ENCODE results near the gene DDX4.
"Not testable (repeated sequence)": the region's sequence is repeated elsewhere in the genome, so short reads cannot be mapped to it uniquely, and the experiment has no call there.

DDX4 gene

DNA sequence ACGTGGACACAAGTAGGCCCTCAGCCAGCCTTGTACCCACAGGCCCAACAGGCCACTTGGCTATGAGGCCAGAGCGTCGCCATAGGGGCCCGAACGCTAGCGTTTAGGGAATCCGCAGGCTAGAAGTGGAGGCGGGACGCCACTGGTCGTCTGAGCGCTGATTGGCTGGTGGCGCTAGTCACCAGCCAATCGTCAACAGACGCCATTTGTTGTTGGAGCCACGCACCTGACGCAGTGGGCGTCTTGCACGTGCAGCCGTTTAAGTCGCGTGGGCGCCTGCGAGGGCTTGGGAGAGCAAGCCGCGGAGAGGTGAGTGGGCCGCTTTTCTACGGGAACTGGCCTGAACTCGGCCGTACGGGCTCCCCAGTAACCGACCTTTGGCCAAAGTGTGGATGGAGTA lies at the start of gene DDX4:
TSS of gene DDX4 (plus strand) at position 269 of the 400 bp plus-strand sequence. CDS start 903 bp downstream, outside the sequence.
- no peak for DNase-seq

GRCh38 chr5:55691265-55692105 lies 46.4 kb upstream of the DDX4 start:
- DNase-seq, result no peak

DNA sequence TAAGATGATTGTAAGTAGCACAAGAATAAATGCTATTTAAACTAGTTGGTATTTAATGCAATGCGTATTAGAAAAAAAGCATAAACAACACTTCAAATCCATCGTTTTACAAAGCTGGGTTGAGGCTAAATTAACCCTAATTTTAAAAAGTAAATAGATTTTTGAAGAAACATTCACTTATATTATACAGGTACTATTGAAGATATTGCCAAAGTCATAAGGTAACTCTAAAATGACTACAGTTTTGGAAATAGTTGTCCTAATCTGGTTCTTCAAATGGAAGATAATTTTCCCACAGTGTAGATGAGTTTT lies 45.8 kb upstream of the DDX4 start:
- DNase-seq, result no peak

DNA sequence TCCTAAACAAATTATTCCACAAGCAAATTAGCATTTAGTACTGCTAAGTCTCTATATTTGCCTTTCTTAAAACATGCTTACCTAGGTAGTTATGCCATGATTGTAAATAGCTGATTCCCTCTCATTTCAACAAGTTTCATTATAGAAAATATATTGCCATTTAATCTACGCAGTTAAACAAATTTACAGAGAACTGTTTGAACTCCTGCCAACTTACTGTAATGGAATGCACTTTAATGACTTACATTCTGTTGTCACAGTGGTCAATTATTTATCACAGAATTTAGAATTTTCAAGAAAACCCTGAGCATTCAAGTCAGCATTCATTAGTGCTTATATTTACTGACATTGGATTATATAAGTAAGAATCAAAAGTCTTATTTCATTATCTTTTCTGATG lies 45.4 kb upstream of the DDX4 start:
- DNase-seq, result no peak

- DNase-seq, result no peak
Observed at GRCh38 chr5:55694152-55694830, 43.6 kb upstream of the DDX4 start.

DNA sequence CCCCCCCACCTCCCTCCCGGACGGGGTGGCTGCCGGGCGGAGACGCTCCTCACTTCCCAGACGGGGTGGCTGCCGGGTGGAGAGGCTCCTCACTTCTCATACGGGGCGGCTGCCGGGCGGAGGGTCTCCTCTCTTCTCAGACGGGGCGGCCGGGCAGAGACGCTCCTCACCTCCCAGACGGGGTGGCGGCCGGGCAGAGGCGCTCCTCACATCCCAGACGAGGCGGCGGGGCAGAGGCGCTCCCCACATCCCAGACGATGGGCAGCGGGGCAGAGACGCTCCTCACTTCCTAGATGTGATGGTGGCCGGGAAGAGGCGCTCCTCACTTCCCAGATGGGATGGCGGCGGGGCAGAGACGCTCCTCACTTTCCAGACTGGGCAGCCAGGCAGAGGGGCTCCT lies 41.2 kb upstream of the DDX4 start:
- DNase-seq, result not testable (repeated sequence)

DNA sequence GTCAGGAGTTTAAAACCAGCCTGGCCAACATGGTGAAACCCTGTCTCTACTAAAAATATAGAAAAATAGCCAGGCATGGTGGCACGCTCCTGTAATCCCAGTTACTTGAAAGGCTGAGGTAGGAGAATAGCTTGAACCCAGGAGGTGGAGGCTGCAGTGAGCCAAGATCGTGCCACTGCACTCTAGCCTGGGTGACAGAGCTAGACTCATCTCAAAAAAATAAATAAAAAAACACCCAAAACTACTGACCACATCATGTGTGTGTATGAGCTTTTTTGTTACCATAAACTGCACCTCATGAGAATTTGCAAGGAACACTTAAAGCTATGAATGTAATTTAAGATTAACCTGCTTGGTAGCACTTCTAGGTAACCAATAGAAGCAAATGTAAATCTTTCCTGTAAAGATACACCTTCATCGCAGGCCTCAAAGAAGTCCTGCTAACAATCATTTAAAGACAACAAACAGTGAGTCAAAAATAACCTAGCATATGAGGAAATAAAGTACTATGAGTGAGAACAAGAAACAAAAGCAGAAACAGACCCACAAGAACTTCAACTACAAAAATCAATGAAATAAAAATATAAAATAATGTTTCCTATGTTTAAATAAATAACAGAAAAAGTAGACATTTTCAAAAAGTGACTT lies 38.7 kb upstream of the DDX4 start:
- DNase-seq, result no peak

- DNase-seq, result no peak
Observed at GRCh38 chr5:55700745-55701144, 37.1 kb upstream of the DDX4 start.

DNA sequence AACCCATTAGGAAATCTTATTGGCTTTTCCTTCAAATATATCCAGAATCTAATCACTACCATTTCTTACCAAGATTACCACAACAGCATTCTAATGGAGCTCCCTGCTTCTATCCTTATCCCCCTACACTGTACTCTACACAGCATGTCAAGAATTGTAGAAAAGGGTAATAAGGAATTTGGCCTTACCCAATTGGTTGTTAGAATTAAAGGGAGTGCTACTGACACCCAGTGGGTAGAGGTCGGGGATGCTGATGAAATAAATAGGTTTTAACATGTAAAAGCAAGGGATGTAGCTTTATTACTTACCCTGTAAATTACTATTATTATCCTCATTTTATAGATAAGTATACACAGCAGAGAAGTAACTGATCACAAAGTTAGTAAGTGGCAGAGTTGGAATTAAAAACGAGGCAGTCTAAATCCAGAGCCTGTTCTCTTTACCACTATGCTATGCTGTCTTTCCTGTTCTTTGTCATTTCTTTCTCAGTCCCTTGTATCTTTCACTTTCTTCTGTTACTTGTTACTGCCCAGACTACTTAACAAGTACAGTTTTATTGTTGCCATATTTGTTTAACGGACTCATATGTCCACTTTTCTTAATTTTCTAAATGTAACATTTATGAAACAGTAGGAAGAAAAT lies 36.3 kb upstream of the DDX4 start:
- DNase-seq, result no peak

DNA sequence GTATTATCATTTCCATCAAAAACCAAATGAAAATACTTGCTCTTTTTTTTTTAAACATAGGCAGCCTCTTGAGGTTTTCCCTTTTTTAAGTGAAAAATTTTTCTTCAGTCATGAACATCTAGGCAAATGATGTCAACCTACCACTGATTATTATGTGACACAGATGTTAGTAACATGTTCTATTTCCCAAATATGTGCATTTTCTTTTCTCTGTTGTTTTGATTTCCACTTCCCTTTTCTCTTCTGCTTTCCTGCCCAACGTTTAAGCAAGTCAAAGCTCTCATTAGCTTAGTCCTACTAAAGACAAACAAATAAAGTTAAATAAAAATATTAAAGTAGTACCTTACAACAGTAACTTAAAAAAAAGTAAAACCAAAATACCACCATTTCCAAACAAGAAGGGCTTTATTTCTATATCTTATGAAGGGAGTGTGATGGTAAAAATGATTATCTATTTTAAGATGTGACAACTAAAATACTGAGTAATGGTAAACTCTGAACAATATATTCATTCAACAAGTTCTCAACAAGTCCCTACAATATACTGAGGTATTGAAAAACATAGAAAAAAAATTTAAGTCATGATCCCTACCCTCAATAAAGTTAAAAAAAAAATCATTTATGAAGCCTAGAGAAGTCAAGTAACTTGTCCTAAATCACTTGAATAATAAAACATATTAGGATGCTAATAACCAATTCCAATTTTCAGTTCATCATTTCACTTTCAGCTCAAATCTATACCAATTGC lies 35.1 kb upstream of the DDX4 start:
- DNase-seq, result no peak

DNA sequence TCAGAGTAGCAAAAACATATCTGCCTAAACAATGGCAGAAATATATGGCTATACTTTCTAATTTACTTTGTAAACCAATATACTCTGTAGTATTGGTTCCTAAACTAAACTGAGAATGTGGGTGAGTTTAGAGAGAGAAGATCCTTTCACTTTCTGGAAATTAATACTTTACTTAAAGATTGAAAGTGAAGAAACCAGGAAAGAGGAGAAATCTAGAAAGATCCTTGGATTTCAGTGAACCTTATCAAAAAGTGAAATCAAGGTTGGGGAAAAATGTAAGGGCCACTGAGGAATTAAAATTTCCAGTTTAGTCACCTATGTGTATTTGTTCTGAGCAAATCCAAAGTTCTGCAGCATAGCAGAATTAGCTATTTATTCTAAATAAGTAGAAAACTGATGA lies 31.6 kb upstream of the DDX4 start:
- no peak for DNase-seq

GRCh38 chr5:55708732-55709131 lies 29.1 kb upstream of the DDX4 start:
- no peak for DNase-seq

- DNase-seq, result no peak
Observed at GRCh38 chr5:55711507-55712022, 26.3 kb upstream of the DDX4 start.

GRCh38 chr5:55712023-55712859 lies 25.6 kb upstream of the DDX4 start, which contains the start of gene SLC38A9:
Gene SLC38A9 (minus strand): TSS chr5:55712324. CDS start chr5:55697958, 14,366 bp downstream.
- no peak for DNase-seq

- no peak for DNase-seq
Observed at GRCh38 chr5:55713871-55714270, 24.0 kb upstream of the DDX4 start.

GRCh38 chr5:55714339-55714738 lies 23.5 kb upstream of the DDX4 start:
- DNase-seq, result no peak

GRCh38 chr5:55714749-55715148 lies 23.1 kb upstream of the DDX4 start:
- DNase-seq, result no peak

GRCh38 chr5:55715519-55716078 lies 22.3 kb upstream of the DDX4 start:
- no peak for DNase-seq

- not testable (repeated sequence) for DNase-seq
Observed at GRCh38 chr5:55719026-55719425, 18.8 kb upstream of the DDX4 start.

DNA sequence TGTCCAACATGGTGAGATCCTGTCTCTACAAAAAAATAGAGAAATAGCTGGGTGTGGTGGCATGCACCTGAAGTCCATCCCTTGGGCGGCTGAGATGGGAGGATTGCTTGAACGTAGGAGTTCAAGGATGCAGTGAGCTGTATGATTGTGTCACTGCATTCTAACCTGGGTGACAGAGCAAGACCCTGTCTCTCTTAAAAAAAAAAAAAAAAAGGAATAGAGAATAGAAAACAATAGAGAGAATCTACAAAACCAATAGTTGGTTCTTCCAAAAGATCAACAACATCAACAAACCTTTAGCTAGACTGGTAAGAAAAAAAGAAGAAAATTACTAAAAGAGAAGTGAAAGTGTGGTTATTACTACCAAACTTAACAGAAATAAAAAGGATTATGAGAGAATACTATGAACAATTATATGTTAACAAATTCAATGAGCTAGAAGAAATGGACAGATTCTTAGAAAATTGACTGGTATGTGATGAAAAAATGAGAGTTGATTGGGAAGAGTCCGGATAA lies 17.6 kb upstream of the DDX4 start:
- no peak for DNase-seq

DNA sequence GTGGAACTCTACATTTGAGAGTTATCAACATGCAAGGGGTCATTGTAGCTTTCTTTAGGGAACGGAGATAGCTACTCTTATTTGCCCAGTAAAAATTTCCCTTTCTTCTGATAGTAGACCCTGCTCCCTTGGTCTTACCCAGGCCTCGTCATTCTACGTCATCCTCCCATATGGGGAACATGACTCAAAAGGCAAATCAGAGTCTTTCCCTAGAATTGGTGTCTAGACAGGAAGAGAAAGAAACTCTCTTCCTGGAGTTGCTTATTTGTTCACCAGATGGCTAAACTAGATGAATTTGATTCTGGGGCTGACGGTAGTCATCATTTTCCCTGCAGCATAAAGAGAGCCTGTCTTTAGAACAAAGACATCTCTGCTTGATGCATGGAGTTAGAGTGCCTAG lies 13.6 kb upstream of the DDX4 start:
- no peak for DNase-seq
